Heart right ventricle (tissue), 16 donors: ENCODE data around the gene NECTIN1. TPM values are rescaled to one million over a fixed set of nuclear protein-coding genes. Genes with fewer than 3 reads are reported as not detected.

Experiments used
- ATAC-seq, 8 donors: fragments of 200-7000 bp; cut with Tn5 transposase; one replicate each; pipeline ENCODE4 v1.9.1; 2020; ENCODE audit warnings: mild to moderate bottlenecking in 8 of 8, moderate library complexity in 8 of 8, moderate number of reproducible peaks in 1 of 8
- DNase-seq, 2 donors: peaks; one replicate each; pipeline ENCODE4 v3.0.0-alpha.2; 2020
- H3K27ac ChIP-seq, 10 donors: fragments of 200-600 bp; sonication (generic) in 2 of 10; one replicate each; pipeline versions ENCODE4 v1.5.0 to v1.8.0; 2020 to 2022; ENCODE audit warnings: mild to moderate bottlenecking in 3 of 10
- H3K27me3 ChIP-seq, 7 donors: fragments of 200-600 bp; one replicate each; pipeline ENCODE4 v1.8.0; 2021 to 2022; ENCODE audit warnings: mild to moderate bottlenecking in 2 of 7
- H3K36me3 ChIP-seq, 9 donors: fragments of 200-600 bp; sonication (generic) in 1 of 9; one replicate each; pipeline versions ENCODE4 v1.5.0 to v1.8.0; 2020 to 2022; ENCODE audit warnings: mild to moderate bottlenecking in 2 of 9
- H3K4me1 ChIP-seq, 9 donors: fragments of 200-600 bp; sonication (generic) in 1 of 9; one replicate each; pipeline versions ENCODE4 v1.5.0 to v1.8.0; 2020 to 2022; ENCODE audit warnings: mild to moderate bottlenecking in 4 of 9
- H3K4me3 ChIP-seq, 10 donors: fragments of 200-600 bp; sonication (generic) in 2 of 10; one replicate each; pipeline versions ENCODE4 v1.5.0 to v1.8.0; 2020 to 2022; ENCODE audit warnings: mild to moderate bottlenecking in 7 of 10, moderate library complexity in 2 of 10
- H3K9me3 ChIP-seq, 11 donors: fragments of 200-600 bp in 10 of 11; sonication (generic) in 2 of 11; one replicate each; pipeline versions ENCODE4 v1.5.0 to v1.8.0; 2013 to 2022; ENCODE audit warnings: mild to moderate bottlenecking in 2 of 11, control low read depth in 1 of 11, moderate library complexity in 1 of 11
- WGBS, 2 donors: extraction: QIAGEN DNeasy Blood & Tissue Kit; methylation state at CpG; one replicate each; pipeline ENCODE4 v1.1.7; 2013; ENCODE audit warnings: inconsistent platforms in 1 of 2; 5-methylcytosine and 5-hydroxymethylcytosine counted together
- intact Hi-C, 10 donors: fragments of 100-400 bp; cut with DNase I; formaldehyde crosslinking; loops; one replicate each; pipeline versions ENCODE4 v1.11.1 to v1.14.2; 2022
- polyA plus RNA-seq, 2 donors: library from polyadenylated mRNA; stranded (reverse); fragments of 200-250 nt; gene quantifications; one replicate each; pipeline ENCODE4 v1.2.3, GENCODE V29; 2013
- total RNA-seq, 10 donors: library from RNA; stranded (reverse); fragmentation: NEBNext Ultra II Directional in 3 of 10; extraction: Animal tissue kit (Norgen Biotek cat#: 25700) in 3 of 10; gene quantifications; one replicate each; pipeline versions ENCODE4 v1.2.1 to v1.2.4, GENCODE V29; 2021 to 2023
- TF ChIP-seq, protein P1 (sequence below), 9 donors: fragments of 200-600 bp; sonication (generic) in 2 of 9; IDR thresholded peaks; one replicate each; pipeline versions ENCODE4 v1.5.0 to v1.8.0; 2021 to 2022; ENCODE audit warnings: antibody characterized with exemption in 9 of 9, mild to moderate bottlenecking in 5 of 9, moderate library complexity in 1 of 9
- donor health status: Arrhythmogenic right ventricular cardiomyopathy.
- donor health status: ischemic (EF 13 %, LVEDD 7.1; RV severe dilation, severe dysfunction).
- donor health status: healthy with polysubstance abuse.
- donor health status: DM: no; HTN: yes; CAD: no.
- donor health status: DM: no; HTN: no; CAD: no.
- donor health status: ischemic (EF 25% LVEDD 6.9; RV normal size, moderate dysfunction).
- donor health status: ischemic (EF 25% LVEDD 5.7; RV mildly dilated, moderate dysfunction).
- donor health status: healthy.
- donor health status: DM: yes; HTN: yes; CAD: no.
- donor health status: Ischemic cardiomyopathy.
- donor health status: ischemic (EF 35%, LVEDD 5.7; RV mildly dilated, moderate dysfunction).
- donor health status: nonischemic (EF 11% LVEDD 7.7; RV severe dilation, severe dysfunction).
- donor health status: DM: yes; HTN: yes; CAD: no.
- donor health status: PGD.
- donor health status: ischemic (EF 29% LVEDD 5.4; RV normal size, mild dysfunction).
- donor health status: nonischemic (EF 23%, LVEDD 6.1; RV moderate dilation, normal function).

NECTIN1 gene
- total and polyA plus RNA-seq, 12 donors, result 4.0 to 22.8 (median 10.4) TPM

DNA sequence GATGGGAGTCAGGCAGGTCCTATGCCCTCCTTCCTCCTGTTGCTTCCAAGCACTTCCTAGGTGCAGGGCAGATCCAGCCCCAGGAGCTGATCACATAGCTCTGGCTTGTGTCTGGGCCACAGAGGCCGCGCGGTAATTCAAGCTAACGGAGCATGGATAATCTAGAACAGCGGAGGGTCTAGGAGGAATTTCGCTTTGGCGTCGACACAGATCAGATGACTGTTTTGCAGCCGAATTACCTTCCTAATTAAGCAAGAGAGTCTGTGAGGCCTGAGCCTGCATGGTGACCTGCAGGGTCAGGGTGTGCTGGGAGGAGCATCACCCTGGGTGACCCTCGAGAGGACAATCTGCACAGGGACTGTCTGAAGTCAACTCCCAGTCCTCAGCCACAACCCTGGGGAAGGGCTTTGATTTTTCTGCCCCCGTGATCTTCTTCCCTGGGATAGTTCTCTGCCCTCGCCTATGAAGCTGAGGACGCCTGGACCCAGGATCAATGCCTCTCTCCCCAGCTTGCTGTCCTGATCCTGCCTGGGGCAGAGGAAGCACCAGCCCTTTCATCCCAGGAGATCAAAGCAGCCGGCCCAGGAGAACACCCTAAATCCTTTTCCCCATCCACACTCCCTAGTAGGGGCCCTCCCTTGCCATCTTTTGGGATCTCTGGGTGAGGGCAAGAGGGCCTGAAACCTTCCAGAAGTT, 11.0 kb downstream of the NECTIN1 start:
- WGBS, 2 donors, result 82 to 83% methylated on average over 14 of the region's 14 CpGs
- no peak overlapping the region for H3K27ac ChIP-seq
- H3K9me3 ChIP-seq, result no peaks in the 10 kb centered on the region
- no peak overlapping the region for H3K4me3 ChIP-seq
- peaks cover 0 to 17% (median 7%) of the 10 kb centered on the region in 9 donors for H3K4me1 ChIP-seq
- ATAC-seq (no peak), DNase-seq (no peak)
- H3K27me3 ChIP-seq, result no peaks in the 10 kb centered on the region
- H3K36me3 ChIP-seq, result no peaks in the 10 kb centered on the region
- TF ChIP-seq, protein P1, sequence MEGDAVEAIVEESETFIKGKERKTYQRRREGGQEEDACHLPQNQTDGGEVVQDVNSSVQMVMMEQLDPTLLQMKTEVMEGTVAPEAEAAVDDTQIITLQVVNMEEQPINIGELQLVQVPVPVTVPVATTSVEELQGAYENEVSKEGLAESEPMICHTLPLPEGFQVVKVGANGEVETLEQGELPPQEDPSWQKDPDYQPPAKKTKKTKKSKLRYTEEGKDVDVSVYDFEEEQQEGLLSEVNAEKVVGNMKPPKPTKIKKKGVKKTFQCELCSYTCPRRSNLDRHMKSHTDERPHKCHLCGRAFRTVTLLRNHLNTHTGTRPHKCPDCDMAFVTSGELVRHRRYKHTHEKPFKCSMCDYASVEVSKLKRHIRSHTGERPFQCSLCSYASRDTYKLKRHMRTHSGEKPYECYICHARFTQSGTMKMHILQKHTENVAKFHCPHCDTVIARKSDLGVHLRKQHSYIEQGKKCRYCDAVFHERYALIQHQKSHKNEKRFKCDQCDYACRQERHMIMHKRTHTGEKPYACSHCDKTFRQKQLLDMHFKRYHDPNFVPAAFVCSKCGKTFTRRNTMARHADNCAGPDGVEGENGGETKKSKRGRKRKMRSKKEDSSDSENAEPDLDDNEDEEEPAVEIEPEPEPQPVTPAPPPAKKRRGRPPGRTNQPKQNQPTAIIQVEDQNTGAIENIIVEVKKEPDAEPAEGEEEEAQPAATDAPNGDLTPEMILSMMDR (IDR thresholded peaks at IDR 0.05), result no peak
- intact Hi-C loops, result no loop called here

DNA sequence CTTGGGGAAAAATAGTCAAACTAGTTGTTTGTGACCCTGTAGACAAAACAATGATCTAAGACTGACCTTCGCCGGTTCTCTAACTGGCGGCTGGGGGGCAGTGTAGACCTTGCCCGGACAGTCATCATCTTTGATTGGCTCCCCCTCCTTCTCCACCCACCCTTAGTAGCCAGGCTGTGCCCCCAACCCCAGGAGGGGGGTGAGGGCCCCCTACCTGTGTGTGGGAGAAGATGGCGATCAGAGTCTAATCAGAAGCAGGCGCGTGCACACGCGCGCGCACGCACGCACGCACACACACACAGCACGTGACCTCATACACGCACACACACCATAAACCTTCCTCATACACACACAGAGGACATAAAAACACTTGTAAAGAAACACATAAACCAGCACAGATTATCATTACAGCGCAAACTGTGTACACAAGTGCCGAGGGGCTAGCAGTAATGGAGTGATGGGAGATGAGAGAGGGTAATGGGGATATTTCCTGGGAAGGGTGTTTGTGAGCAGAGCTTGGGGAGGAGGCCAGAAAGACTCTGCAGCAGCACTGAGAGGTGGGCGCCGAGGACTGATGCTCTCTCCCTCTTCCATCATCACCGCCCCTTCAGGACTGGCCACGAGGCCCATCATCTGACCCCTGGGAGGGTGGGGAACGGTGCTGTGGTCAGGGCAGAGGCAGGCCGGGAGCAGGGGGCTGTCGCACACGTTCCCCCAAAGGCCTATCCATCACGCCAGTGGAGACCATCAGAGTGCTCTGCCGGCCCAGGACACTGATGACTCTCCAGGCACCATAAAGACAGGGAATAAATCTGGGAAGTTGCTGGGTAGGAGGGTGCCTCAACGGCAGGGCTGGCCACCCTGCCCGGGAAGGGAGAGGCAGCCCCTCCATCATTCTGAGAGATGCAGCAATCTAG, 12.2 kb downstream of the NECTIN1 start:
- H3K36me3 ChIP-seq, result no peaks in the 10 kb centered on the region
- H3K9me3 ChIP-seq, result no peaks in the 10 kb centered on the region
- 92 to 94% methylated on average over 30 of the region's 30 CpGs for WGBS, 2 donors
- intact Hi-C loops, result no loop called here
- TF ChIP-seq, protein P1 (IDR thresholded peaks at IDR 0.05), result no peak
- no peaks in the 10 kb centered on the region for H3K27me3 ChIP-seq
- ATAC-seq, result no peak
- H3K4me3 ChIP-seq, result no peak overlapping the region
- H3K4me1 ChIP-seq, result peaks cover 0 to 17% (median 11%) of the 10 kb centered on the region in 9 donors
- no peak for DNase-seq
- H3K27ac ChIP-seq, result no peak overlapping the region

DNA sequence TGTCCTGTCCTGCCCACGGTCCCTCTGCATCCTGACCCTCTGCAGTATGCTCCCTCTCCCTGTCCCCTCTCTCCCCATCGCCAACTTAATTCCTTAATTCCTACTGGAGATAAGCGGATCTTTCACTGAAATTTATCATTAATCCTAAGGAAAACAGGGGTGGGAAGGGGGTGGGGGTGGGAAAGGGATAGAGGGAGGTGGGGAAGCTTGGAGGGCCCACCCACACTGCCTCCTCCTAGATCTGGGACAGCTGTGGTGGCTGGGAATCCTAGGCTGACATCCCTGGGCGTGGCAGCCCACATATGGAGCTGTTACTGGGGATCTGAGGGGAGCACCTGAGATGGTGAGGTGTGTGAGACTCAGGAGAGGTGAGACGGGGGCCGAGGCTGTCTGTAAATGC, 14.4 kb downstream of the NECTIN1 start:
- Histone ChIP-seq H3K4me3 (no peak overlapping the region), H3K9me3 (no peaks in the 10 kb centered on the region), H3K36me3 (no peaks in the 10 kb centered on the region), H3K27ac (no peak overlapping the region), H3K4me1 (peaks cover 0 to 23% (median 0%) of the 10 kb centered on the region in 9 donors), H3K27me3 (no peaks in the 10 kb centered on the region)
- DNase-seq (no peak), ATAC-seq (no peak)
- intact Hi-C loops, result no loop called here
- 76 to 86% methylated on average over 6 of the region's 6 CpGs for WGBS, 2 donors
- TF ChIP-seq, protein P1 (IDR thresholded peaks at IDR 0.05), result no peak

DNA sequence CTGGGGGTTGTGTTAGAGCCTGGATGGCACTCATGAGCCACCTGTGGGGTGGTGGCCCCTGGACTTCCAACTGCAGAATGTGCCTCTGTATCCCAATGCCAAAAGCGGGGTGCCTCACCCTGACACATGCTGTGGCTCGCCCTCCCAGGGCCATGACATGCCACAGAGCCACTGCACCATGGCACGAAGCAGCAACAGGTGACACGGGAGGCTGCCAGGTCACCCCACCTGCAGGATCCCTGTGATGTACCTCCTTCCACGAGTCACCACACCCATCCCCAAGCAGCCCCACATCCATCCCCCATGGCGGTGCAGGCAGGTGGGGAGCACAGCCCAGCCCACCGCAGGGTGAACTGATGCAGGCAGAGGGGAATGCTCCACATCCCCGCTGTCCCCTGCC, 14.8 kb downstream of the NECTIN1 start:
- 91 to 97% methylated on average over 8 of the region's 8 CpGs for WGBS, 2 donors

More for the DNA sequence above, 14.8 kb downstream of the NECTIN1 start:
- ATAC-seq, result no peak
- Histone ChIP-seq H3K4me3 (no peak overlapping the region), H3K36me3 (no peaks in the 10 kb centered on the region), H3K27ac (no peak overlapping the region), H3K9me3 (no peaks in the 10 kb centered on the region), H3K4me1 (peaks cover 0 to 26% (median 0%) of the 10 kb centered on the region in 9 donors), H3K27me3 (no peaks in the 10 kb centered on the region)
- intact Hi-C loops, result no loop called here
- no peak for DNase-seq
- TF ChIP-seq, protein P1 (IDR thresholded peaks at IDR 0.05), result no peak
